Forelimb muscle (tissue), 1 donor: ENCODE measurements around the gene GALNT9. TPM values are rescaled to one million over a fixed set of nuclear protein-coding genes. Genes with fewer than 3 reads are reported as not detected.
"Not testable (repeated sequence)": the region's sequence is repeated elsewhere in the genome, so short reads cannot be mapped to it uniquely, and the experiment has no call there.

Experiments used
- DNase-seq: peaks from one replicate; pipeline ENCODE4 v3.0.0-alpha.2; 2013; ENCODE audit warnings: low read depth
- polyA plus RNA-seq: library from polyadenylated mRNA; unstranded; fragments of 120-200 nt; gene quantifications from one replicate; pipeline ENCODE4 v1.2.1, GENCODE V29; 2013; ENCODE audit not compliant: insufficient read length

GALNT9 gene
- polyA plus RNA-seq, 1 donor = 1.7 TPM

GRCh38 chr12:132252981-132253380, 76.4 kb downstream of the GALNT9 start:
- DNase-seq = not testable (repeated sequence)

DNA sequence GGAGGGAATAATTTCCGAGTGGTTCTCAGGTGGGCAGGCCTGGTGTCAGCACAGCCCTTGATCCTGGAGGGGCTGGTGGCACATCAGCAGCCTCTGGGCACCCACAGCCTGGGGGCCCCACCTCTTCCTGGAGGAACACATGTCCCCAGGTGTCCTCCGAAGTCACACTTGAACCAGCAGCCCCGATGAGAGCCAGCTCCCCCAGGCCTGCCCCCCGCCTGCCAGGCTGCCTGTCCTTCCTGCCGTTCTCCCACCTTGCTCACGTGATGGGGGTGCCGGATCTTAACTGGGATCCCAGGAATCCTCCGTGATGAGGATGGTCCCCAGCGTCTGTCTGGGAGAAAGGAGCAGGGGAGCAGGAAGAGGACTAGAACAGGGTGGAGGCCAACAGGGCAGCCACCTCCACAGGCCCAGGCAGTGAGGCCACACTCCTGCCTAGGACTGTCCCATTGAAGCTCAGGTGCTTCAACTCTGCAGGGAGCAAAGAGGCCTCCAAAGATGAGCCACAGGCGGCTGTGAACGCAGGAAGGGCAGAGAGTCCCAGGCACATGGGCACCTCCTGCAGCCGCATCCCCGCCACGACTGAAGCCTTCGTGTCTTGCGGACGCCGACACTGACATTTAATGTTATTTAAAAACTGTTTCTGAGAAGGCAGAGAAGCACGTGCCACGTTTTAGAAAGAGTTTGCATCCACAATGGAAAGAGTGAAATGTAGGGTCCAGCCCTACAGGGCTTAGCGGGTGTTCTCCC, 77.5 kb downstream of the GALNT9 start:
- no peak for DNase-seq

- DNase-seq = no peak
Measured at GRCh38 chr12:132251310-132251709, 78.1 kb downstream of the GALNT9 start.

- no peak for DNase-seq
Measured at GRCh38 chr12:132250707-132251106, 78.7 kb downstream of the GALNT9 start.

DNA sequence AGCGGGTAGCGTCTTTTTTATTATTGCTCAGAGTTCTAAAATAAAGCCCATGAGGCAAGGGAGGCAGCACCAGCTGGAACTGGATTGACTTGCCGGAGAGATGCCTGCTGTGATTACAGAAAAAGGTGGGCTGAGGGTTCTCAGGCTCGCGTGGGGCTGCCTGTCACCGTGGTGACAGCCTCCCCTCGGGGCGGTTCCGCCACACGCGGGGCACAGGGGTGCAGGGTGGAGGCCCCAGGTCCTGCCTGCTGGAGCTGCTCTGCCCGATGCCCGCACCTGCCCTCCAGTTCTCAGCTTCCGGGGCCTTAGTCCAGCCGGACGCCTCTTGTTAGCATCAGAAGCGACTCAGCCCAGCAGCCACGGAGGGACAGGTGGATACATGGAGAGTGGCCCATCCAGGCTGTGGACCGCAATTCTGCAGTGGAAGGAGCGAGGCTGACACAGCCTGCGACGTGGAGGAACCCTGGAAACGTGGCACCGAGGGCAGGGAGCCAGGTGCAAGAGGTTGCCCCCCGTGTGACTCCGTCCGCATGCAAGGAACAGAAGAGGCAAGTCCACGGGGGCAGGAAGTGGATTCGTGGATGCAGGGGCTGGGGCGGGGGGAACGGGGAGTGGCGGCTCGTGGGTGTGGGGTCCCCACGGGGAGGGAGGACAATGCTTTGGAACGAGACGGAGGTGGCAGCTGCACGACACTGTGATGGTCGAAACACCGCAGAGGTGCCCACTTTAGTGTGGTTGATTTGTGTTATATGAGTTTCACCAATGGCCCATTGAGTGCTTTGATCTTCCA, 79.5 kb downstream of the GALNT9 start:
- no peak for DNase-seq

GRCh38 chr12:132248453-132249167, 80.8 kb downstream of the GALNT9 start:
- no peak for DNase-seq

DNA sequence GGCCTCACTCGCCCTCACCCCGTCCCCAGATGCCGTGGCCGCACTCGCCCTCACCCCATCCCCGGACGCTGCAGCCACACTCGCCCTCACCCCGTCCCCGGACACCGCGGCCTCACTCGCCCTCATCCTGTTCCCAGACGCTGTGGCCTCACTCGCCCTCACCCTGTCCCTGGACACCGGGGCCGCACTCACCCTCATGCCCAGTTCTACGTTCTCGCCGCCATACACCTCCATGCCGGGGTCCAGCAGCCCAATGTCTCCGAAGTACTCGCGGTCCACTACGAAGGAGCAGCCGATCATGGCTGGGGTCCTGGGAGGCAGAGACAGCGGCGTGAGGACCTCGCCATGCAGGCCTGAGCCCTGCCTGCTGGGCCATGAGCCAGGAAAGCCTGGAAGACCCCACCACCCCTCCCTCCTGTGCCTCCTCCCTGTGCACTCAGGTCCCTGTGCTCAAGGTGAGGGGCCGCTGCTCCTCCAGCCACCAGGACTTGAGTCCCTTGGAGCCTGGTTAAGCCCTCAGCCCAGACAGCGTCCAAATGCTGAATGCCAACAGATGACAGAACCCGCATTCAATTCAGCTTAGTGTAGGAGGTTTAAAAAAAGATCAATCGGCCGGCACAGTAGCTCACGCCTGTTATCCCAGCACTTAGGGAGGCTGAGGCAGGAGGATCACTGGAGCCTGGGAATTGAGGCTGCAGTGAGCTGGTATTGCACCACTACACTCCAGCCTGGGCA, 81.5 kb downstream of the GALNT9 start:
- DNase-seq = no peak

DNA sequence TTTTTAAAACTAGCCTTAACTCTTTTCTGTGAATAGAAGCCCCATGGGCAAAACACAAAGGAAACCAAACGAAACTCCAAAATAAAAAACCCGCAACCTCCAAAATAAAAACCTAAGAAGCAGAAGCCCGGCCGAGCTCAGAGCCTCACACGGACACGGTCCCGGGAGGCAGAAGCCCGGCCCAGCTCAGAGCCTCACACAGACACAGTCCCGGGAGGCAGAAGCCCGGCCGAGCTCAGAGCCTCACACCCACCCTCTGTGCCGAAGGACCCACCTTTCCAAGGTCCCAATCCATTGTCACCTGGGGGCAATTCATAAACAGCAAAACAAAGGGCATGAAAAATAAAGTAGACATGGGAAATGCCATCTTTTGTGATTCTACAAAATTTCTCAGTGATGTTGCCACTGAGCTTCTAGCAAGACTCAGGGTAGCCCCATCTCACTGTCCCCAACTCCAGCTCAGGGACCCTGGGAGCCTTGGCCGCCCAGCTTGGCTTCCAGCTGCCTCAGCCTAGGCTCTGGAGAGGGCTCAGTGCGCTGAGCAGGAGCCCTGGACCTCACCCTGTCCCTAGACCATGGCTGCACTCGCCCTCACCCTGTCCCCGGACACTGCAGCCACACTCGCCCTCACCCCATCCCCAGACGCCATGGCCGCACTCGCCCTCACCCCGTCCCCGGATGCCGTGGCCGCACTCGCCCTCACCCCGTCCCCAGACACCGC, 82.2 kb downstream of the GALNT9 start:
- no peak for DNase-seq

DNA sequence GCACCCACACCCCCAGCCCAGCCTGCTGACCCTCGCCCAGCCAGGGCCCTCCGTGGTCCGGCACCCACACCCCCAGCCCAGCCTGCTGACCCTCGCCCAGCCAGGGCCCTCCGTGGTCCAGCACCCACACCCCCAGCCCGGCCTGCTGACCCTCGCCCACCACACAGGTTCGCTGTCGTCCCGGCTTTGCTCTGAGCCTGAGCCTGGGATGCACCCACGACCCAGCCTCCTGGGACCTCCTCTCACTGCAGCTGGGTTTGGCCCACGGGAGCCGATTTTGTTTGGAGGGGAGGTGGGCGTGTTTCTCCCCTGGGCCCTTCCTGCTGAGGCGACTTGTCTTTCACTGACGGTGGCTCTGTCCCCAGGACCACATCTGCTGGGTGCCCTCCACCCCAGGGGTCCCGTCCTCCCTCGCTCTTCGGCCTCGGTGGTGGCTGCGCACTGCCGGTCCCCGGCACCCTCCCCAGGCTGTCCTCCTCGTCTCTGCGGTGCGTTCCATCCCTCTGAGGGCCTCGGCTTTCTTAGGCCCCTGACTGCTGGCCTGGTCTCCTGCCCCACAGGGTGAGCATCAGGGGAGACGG, 83.8 kb downstream of the GALNT9 start:
- no peak for DNase-seq

- no peak for DNase-seq
Measured at GRCh38 chr12:132244724-132245295, 84.6 kb downstream of the GALNT9 start.

GRCh38 chr12:132243596-132244310, 85.6 kb downstream of the GALNT9 start:
- DNase-seq = no peak

DNA sequence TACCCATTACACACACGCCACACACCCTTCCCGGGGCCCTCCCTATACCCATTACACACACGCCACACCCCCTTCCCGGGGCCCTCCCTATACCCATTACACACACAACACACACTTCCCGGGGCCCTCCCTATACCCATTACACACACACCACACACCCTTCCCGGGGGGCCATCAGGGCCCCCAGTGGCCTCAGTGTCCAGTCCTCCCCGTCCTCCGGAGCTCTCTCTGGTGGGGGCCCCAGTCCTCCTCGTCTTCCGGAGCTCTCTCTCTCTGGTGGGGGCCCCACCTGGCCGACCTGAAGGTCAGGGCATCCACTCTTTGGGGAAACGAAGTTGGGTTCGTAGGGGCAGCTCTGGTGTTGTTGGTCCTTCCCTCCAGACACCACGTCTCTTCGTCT, 86.2 kb downstream of the GALNT9 start:
- DNase-seq = not testable (repeated sequence)

- DNase-seq = not testable (repeated sequence)
Measured at GRCh38 chr12:132240669-132241007, 88.8 kb downstream of the GALNT9 start.

DNA sequence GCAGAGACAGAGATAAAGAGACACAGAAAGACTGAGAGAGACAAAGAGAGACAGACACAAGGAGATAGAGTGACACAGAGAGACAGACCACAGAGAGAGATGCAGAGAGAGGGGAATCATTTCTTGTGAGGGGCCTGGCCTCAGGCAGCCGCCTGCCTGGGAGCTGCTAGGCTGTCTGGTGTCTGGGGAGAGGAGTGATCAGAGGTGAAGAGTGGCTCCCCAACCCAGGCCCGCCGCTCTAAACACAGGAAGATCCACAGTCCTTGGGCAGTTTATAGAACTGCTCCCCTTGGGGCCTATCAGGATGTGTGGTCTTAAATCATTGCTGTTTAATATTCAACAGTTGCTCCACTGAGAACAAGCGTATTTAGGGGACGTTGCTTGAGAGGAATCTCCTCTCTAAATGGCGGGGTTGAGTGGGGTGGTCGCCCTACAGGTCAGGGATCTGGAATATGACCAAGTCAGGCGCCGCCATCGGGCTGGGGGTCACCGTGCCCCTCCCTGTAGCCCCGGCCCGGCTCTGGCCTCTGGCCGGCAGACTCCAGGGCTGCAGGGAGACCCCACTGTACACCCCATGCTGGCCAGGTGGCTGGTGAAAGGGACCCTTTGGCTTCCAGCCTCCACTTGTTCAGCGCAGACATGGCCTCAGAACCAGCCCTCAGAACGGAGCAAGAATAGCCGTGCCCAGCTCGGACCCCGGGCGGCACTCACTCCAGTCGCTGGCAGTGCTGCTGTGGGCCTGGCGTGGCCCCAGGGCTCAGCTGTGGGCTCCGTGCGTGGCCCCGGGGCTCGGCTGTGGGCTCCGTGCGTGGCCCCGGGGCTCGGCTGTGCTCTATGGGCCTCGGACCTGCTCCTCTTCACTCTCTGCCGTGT, 89.4 kb downstream of the GALNT9 start:
- no peak for DNase-seq

DNA sequence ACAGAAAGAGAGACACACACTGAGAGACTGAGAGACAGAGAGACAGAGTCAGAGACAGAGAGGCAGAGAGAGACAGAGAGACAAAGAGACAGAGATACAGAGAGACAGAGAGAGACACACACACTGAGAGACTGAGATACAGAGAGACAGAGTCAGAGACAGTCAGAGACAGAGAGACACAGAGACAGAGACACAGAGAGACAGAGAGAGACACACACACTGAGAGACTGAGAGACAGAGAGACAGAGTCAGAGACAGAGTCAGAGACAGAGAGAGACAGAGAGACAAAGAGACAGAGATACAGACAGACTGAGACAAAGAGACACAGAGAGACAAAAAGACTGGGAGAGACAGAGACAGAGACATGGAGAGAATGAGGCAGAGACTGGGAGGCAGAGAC, 90.0 kb downstream of the GALNT9 start:
- no peak for DNase-seq

DNA sequence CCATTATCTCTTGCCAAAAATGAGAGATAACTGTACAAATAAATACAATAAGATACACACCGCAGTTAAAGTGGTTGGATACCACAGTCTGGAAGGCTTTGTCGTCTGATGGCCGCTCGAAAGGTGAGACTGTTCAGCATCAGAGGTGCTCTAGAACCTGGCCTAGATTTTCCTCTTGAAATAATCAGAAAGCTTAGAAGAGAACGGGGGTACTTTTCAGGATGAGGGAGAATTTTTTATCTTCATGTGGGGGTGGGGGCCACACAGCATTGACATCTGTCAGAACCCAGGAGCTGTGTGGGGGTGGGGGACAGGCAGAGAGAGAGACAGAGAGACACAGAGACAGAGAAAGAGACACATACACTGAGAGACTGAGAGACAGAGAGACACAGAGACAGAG, 90.5 kb downstream of the GALNT9 start:
- DNase-seq = no peak

DNA sequence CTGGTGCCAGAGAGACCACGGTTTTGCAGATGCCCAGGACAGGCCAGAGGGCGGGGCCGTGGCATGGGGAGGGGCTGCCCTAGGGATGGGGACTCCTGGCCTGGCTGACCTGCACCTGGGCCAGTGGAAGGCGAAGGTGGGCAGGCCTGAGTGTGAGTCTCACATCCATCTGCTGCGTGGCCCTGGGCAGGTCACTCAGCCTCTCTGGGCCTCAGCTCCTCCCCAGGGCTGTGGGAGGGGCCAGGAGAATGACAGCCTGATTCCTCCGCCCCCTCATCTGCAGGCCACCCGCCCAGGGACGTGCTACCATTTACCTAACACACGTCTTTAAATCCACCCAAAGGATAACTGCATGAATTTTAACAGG, 90.9 kb downstream of the GALNT9 start:
- no peak for DNase-seq

DNA sequence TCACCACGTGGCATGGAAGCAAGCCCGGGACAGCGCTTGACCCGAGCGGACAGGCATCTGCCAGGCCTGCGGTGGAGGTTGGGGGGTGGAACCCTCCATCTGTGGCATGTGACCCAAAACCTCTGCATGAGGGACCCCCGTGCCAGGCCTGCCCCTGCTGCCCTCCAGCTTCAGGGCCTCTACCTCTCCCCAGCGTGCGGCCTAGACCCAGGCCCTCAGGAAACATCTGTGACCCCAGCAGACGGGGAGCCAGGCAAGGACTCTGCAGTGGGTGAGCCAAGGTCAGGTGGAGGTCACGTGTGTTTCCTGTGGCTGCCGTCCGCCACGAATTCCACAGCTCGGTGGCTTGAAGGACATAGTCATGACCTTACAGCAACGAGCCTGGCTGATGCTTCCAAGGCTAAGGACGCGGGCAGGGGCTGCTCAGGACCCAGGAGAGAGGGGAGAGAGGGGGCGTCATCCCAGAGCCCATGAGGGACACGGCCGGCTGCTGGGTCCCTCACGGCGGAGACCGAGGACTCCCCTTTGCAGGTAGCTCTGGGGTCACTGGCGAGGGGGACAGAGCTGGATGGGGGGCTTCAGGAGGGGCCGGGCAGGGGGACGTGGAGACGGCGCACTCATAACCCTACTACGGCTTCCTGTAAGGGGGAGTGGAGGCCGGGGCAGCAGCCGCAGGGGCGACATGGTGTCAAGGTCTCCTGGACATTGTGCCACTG, 91.5 kb downstream of the GALNT9 start:
- DNase-seq = no peak
